Liver (tissue), 3 donors: Measurements from ENCODE around the gene EML4.

Experiments used
- CTCF ChIP-seq: fragments of 150-350 bp; IDR thresholded peaks from 2 replicates; pipeline ENCODE4 v1.5.1; 2017; ENCODE audit warnings: improper control_type of control experiment, low read depth, low read length; ENCODE audit not compliant: missing input control
- RAD21 ChIP-seq, 2 donors: IDR thresholded peaks; 2 replicates each; pipeline ENCODE4 v1.6.1; 2016; ENCODE audit warnings: antibody characterized with exemption in 2 of 2, mild to moderate bottlenecking in 2 of 2
- REST ChIP-seq: IDR thresholded peaks from 2 replicates; pipeline ENCODE4 v1.6.1; 2016; ENCODE audit warnings: antibody characterized with exemption, mild to moderate bottlenecking
- RXRA ChIP-seq, 2 donors: IDR thresholded peaks; 2 replicates each; pipeline ENCODE4 v1.6.1; 2017 to 2018; ENCODE audit warnings: antibody characterized with exemption in 2 of 2, mild to moderate bottlenecking in 1 of 2
- TF ChIP-seq, protein P1 (sequence below): IDR thresholded peaks from 2 replicates; pipeline ENCODE4 v1.6.1; 2016; ENCODE audit warnings: antibody characterized with exemption
- donor health status: healthy.
- donor health status: healthy.

GRCh38 chr2:42164046-42164445 is 5.1 kb upstream of the EML4 start:
- TF ChIP-seq RAD21 (IDR thresholded peaks at IDR 0.05) (no peak), CTCF (no peak), REST (no peak), RXRA (IDR thresholded peaks at IDR 0.05) (no peak)
- TF ChIP-seq, protein P1, sequence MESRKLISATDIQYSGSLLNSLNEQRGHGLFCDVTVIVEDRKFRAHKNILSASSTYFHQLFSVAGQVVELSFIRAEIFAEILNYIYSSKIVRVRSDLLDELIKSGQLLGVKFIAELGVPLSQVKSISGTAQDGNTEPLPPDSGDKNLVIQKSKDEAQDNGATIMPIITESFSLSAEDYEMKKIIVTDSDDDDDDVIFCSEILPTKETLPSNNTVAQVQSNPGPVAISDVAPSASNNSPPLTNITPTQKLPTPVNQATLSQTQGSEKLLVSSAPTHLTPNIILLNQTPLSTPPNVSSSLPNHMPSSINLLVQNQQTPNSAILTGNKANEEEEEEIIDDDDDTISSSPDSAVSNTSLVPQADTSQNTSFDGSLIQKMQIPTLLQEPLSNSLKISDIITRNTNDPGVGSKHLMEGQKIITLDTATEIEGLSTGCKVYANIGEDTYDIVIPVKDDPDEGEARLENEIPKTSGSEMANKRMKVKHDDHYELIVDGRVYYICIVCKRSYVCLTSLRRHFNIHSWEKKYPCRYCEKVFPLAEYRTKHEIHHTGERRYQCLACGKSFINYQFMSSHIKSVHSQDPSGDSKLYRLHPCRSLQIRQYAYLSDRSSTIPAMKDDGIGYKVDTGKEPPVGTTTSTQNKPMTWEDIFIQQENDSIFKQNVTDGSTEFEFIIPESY, result no peak
